Testis (tissue), 3 donors: ENCODE measurements around the gene ACLY. TPM values are rescaled to one million over a fixed set of nuclear protein-coding genes. Genes with fewer than 3 reads are reported as not detected.

ENCODE experiments used
- DNase-seq: peaks from one replicate; pipeline ENCODE4 v3.0.0-alpha.2; 2019
- H3K27ac ChIP-seq, 2 donors: fragments of 200-600 bp; sonication (generic); one replicate each; pipeline ENCODE4 v1.5.1; 2019
- H3K27me3 ChIP-seq: fragments of 200-600 bp; sonication (generic); one replicate; pipeline ENCODE4 v1.5.1; 2019
- H3K36me3 ChIP-seq: fragments of 200-600 bp; sonication (generic); one replicate; pipeline ENCODE4 v1.5.1; 2017; ENCODE audit warnings: low read depth; ENCODE audit errors: missing control alignments
- H3K4me1 ChIP-seq: fragments of 200-600 bp; sonication (generic); one replicate; pipeline ENCODE4 v1.5.1; 2019
- H3K4me3 ChIP-seq, 2 donors: fragments of 200-600 bp; sonication (generic); one replicate each; pipeline ENCODE4 v1.5.1; 2017 to 2019
- H3K9me3 ChIP-seq: fragments of 200-600 bp; sonication (generic); one replicate; pipeline ENCODE4 v1.5.1; 2017
- POLR2A ChIP-seq: fragments of 450-650 bp; IDR thresholded peaks from one replicate; pipeline ENCODE4 v1.6.1; 2017; ENCODE audit warnings: antibody characterized with exemption, mild to moderate bottlenecking, moderate library complexity
- WGBS, 2 donors: methylation state at CpG; one replicate each; pipeline ENCODE4 v1.1.5; 2018; 5-methylcytosine and 5-hydroxymethylcytosine counted together
- intact Hi-C: fragments of 100-400 bp; cut with DNase I; formaldehyde crosslinking; loops from one replicate; pipeline ENCODE4 v1.15.1; 2023; ENCODE audit warnings: low total_unique reads
- polyA plus RNA-seq: library from polyadenylated mRNA; stranded (reverse); fragments of 350-450 nt; fragmentation: Illumina TruSeq; extraction: RNeasy Lipid Tissue Mini Kit (QIAGEN cat#74804); gene quantifications from one replicate; pipeline ENCODE4 v1.2.3, GENCODE V29; 2014; ENCODE audit warnings: low read depth, low replicate concordance; ENCODE audit not compliant: insufficient read depth
- total RNA-seq, 2 donors: library from RNA; depleted of rRNA; stranded (reverse); fragments of >200 nt; gene quantifications; one replicate each; pipeline ENCODE4 v1.2.3, GENCODE V29; 2016
- TF ChIP-seq, protein P1 (sequence below), 3 experiments: fragments of 450-650 bp in 2 of 3; fragments of 200-600 bp in 1 of 3; sonication (generic) in 1 of 3; IDR thresholded peaks; one replicate each; pipeline ENCODE4 v1.5.1; 2016 to 2019; ENCODE audit warnings: antibody characterized with exemption in 3 of 3, mild to moderate bottlenecking in 2 of 3, moderate library complexity in 1 of 3

ACLY gene
- total and polyA plus RNA-seq, 3 donors from 2014 or later = 68.4 to 86.0 (median 83.0) TPM

GRCh38 chr17:41904242-41904841 lies 14.4 kb downstream of the ACLY start:
- no peak for TF ChIP-seq POLR2A
- TF ChIP-seq, protein P1, sequence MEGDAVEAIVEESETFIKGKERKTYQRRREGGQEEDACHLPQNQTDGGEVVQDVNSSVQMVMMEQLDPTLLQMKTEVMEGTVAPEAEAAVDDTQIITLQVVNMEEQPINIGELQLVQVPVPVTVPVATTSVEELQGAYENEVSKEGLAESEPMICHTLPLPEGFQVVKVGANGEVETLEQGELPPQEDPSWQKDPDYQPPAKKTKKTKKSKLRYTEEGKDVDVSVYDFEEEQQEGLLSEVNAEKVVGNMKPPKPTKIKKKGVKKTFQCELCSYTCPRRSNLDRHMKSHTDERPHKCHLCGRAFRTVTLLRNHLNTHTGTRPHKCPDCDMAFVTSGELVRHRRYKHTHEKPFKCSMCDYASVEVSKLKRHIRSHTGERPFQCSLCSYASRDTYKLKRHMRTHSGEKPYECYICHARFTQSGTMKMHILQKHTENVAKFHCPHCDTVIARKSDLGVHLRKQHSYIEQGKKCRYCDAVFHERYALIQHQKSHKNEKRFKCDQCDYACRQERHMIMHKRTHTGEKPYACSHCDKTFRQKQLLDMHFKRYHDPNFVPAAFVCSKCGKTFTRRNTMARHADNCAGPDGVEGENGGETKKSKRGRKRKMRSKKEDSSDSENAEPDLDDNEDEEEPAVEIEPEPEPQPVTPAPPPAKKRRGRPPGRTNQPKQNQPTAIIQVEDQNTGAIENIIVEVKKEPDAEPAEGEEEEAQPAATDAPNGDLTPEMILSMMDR (IDR thresholded peaks at IDR 0.05) = no peak
- no peaks in the 10 kb centered on the region for H3K36me3 ChIP-seq
- no peak for DNase-seq
- H3K4me3 ChIP-seq = no peak overlapping the region
- no peak overlapping the region for H3K27ac ChIP-seq
- H3K27me3 ChIP-seq = no peaks in the 10 kb centered on the region
- WGBS, 2 donors = 89 to 93% methylated on average over 7 of the region's 7 CpGs
- H3K9me3 ChIP-seq = no peaks in the 10 kb centered on the region
- H3K4me1 ChIP-seq = no peaks in the 10 kb centered on the region
- intact Hi-C loops = no loop called here

DNA sequence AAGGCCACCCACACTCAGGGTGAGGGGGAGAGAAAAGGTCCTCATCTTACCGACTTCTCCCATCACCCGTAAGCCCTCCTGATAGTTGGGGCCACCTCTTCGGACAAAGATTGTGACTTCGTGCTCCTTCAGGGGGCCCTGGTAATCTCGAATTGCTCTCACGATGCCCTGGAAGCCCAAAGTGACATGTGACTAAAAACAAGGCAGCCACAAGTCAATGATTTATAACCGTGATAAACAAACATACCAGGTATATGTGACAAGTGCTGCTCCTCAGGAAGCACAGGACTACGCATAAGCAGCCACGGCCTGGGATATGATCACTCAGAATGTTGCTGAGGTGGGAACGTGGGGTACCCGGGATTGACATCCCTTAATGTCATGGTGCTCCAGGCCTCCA lies 17.1 kb downstream of the ACLY start:
- H3K4me3 ChIP-seq = no peak overlapping the region
- 83 to 87% methylated on average over 11 of the region's 11 CpGs for WGBS, 2 donors
- TF ChIP-seq POLR2A = no peak
- TF ChIP-seq, protein P1 (IDR thresholded peaks at IDR 0.05) = no peak
- intact Hi-C loops = no loop called here
- DNase-seq = no peak
- no peak overlapping the region for H3K27ac ChIP-seq
- peaks cover 4% of the 10 kb centered on the region for H3K36me3 ChIP-seq
- H3K27me3 ChIP-seq = no peaks in the 10 kb centered on the region
- H3K4me1 ChIP-seq = no peaks in the 10 kb centered on the region
- no peaks in the 10 kb centered on the region for H3K9me3 ChIP-seq

GRCh38 chr17:41896726-41897125 lies 22.0 kb downstream of the ACLY start:
- Histone ChIP-seq H3K4me1 (peaks cover 8% of the 10 kb centered on the region), H3K27me3 (no peaks in the 10 kb centered on the region), H3K9me3 (no peaks in the 10 kb centered on the region), H3K36me3 (peaks cover 4% of the 10 kb centered on the region), H3K27ac (no peak overlapping the region), H3K4me3 (no peak overlapping the region)
- 93 to 94% methylated on average over 6 of the region's 6 CpGs for WGBS, 2 donors
- TF ChIP-seq, protein P1 (IDR thresholded peaks at IDR 0.05) = no peak
- no peak for TF ChIP-seq POLR2A
- intact Hi-C loops = no loop called here
- DNase-seq = no peak

DNA sequence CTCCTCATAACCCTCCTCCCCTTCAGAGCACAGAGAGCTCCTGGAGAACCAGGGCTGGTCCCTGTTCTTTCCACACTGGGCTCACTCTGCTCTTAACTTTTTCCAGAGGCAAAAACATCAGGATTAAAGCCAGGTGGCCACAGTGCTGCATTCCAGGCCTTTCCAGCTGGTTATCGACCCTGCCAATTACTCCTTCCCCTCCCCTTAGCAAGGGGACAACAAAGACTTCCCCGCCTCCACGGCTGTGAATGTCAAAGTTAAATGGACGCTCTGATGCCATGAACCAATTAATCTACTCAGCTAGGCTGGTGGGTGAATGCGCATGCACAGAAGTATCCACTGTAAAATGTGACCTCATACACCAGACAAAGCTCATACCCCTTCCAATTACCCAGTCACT lies 23.1 kb downstream of the ACLY start:
- no peak overlapping the region for H3K27ac ChIP-seq
- TF ChIP-seq, protein P1 (IDR thresholded peaks at IDR 0.05) = no peak
- no peak for TF ChIP-seq POLR2A
- H3K9me3 ChIP-seq = no peaks in the 10 kb centered on the region
- H3K36me3 ChIP-seq = peaks cover 4% of the 10 kb centered on the region
- H3K4me1 ChIP-seq = peaks cover 8% of the 10 kb centered on the region
- WGBS, 2 donors = 57 to 85% methylated on average over 5 of the region's 5 CpGs
- no peak overlapping the region for H3K4me3 ChIP-seq
- DNase-seq = peak; percentile 34
- no peaks in the 10 kb centered on the region for H3K27me3 ChIP-seq
- intact Hi-C loops = no loop called here

DNA sequence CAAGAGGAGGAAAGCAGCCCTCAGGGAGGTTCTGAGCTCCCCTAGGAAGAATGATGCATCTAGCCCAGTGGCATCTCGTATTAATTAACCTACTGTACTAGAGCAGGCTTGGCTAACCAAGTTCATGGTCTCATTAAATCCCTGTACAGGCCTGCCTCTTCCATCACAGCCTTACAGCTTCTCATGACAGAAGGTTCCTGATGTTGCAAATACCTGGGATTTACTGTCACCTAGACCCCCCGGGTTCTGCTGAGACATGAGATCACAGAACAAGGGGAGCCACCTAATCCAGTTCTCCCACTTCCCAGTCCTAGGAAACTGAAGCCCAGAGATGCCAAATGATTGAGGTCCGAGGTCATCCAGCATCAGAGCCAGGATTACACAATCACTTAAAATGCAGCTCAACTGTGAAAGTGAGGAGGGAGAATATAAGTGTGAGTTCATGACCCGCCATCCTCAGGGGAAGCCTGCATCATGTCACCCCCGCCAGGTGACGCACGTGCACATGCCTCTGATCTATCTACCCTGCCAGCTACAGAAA lies 23.9 kb downstream of the ACLY start:
- intact Hi-C loops = no loop called here
- DNase-seq = no peak
- peak overlapping the region in 1 of 2 donors; percentile 44 for H3K27ac ChIP-seq
- H3K36me3 ChIP-seq = peaks cover 4% of the 10 kb centered on the region
- no peaks in the 10 kb centered on the region for H3K27me3 ChIP-seq
- no peaks in the 10 kb centered on the region for H3K9me3 ChIP-seq
- H3K4me3 ChIP-seq = no peak overlapping the region
- TF ChIP-seq POLR2A = no peak
- TF ChIP-seq, protein P1 (IDR thresholded peaks at IDR 0.05) = no peak
- 73% methylated on average over 6 to 7 of the region's 7 CpGs for WGBS, 2 donors
- H3K4me1 ChIP-seq = peaks cover 8% of the 10 kb centered on the region
